Hematopoietic multipotent progenitor cell treated with erythropoietin and hydrocortisone succinate and interleukin-3 and kit ligand, for 4 days (in vitro differentiated cells): ENCODE data around the gene PTPRN2.

Experiments
- DNase-seq: peaks from one replicate; pipeline ENCODE4 v3.0.0-alpha.2; 2015

The PTPRN2 gene

GRCh38 chr7:158074896-158075632 lies 512.6 kb downstream of the PTPRN2 start:
- no peak for DNase-seq

GRCh38 chr7:158073845-158074840 lies 513.5 kb downstream of the PTPRN2 start:
- DNase-seq, result no peak

- no peak for DNase-seq
These were observed 514.5 kb downstream of the PTPRN2 start for GRCh38 chr7:158072991-158073730.

GRCh38 chr7:158070222-158070920 lies 517.3 kb downstream of the PTPRN2 start:
- DNase-seq, result no peak

GRCh38 chr7:158068853-158069252 lies 518.8 kb downstream of the PTPRN2 start:
- no peak for DNase-seq

- no peak for DNase-seq
These were observed 519.6 kb downstream of the PTPRN2 start for GRCh38 chr7:158067931-158068482.

- DNase-seq, result no peak
These were observed 520.2 kb downstream of the PTPRN2 start for GRCh38 chr7:158067219-158067930.

- DNase-seq, result no peak
These were observed 521.5 kb downstream of the PTPRN2 start for GRCh38 chr7:158066085-158066484.

GRCh38 chr7:158065340-158065739 lies 522.3 kb downstream of the PTPRN2 start:
- DNase-seq, result no peak

GRCh38 chr7:158064631-158065030 lies 523.0 kb downstream of the PTPRN2 start:
- no peak for DNase-seq

GRCh38 chr7:158063850-158064610 lies 523.6 kb downstream of the PTPRN2 start:
- no peak for DNase-seq

- DNase-seq, result no peak
These were observed 525.0 kb downstream of the PTPRN2 start for GRCh38 chr7:158062661-158063060.

- DNase-seq, result no peak
These were observed 525.6 kb downstream of the PTPRN2 start for GRCh38 chr7:158061884-158062656.

- DNase-seq, result no peak
These were observed 526.5 kb downstream of the PTPRN2 start for GRCh38 chr7:158061026-158061630.

- no peak for DNase-seq
These were observed 527.4 kb downstream of the PTPRN2 start for GRCh38 chr7:158060216-158060615.

GRCh38 chr7:158057446-158057845 lies 530.2 kb downstream of the PTPRN2 start:
- DNase-seq, result no peak

- no peak for DNase-seq
These were observed 530.9 kb downstream of the PTPRN2 start for GRCh38 chr7:158056761-158057160.

GRCh38 chr7:158055726-158056510 lies 531.7 kb downstream of the PTPRN2 start:
- DNase-seq, result no peak

- no peak for DNase-seq
These were observed 533.0 kb downstream of the PTPRN2 start for GRCh38 chr7:158054611-158055010.
